Measurements from ENCODE around the gene PLCB1. TPM values are rescaled to one million over a fixed set of nuclear protein-coding genes. Genes with fewer than 3 reads are reported as not detected.

PLCB1 gene
- total RNA-seq, 1 donor from 2014 or later, result 16.2 TPM

DNA sequence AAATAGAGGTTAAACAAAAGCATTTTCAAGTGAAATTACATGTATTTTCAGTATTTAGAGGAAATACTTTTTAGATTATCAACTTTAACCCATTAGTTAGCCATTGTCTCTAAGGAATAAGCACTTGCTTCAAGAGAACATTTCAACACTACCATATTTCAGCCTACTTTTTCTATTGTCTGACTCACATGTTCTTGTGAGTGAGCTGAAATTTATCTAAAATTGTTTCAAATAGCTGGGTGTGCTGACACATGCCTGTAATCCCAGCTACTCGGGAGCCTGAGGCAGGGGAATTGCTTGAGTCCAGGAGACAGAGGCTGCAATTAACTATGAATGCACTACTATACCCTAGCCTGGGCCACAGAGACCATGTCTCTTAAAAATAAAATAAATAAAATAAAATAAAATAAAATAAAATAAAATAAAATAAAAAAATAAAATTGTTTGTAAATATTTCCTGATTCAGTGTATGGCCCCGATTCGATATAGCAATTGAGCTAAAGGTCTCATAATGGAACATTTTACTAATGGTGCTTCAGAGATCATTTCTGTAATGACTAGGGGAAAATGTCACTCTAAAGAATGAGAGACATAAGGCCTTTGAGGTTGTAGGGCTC, 612.3 kb downstream of the PLCB1 start:
- Mint-ChIP-seq H3K27ac (no peak overlapping the region), H3K36me3 (ENCODE audit: insufficient read depth) (peaks cover 9% of the 10 kb centered on the region), H3K9me3 (ENCODE audit: low read depth) (peaks cover 7% of the 10 kb centered on the region), H3K4me3 (ENCODE audit: low read depth) (no peak overlapping the region), H3K27me3 (no peaks in the 10 kb centered on the region), H3K4me1 (ENCODE audit: low read depth) (no peaks in the 10 kb centered on the region)
- DNase-seq (ENCODE audit: low spot score, unreplicated experiment), result no peak
- TF ChIP-seq, protein P1, sequence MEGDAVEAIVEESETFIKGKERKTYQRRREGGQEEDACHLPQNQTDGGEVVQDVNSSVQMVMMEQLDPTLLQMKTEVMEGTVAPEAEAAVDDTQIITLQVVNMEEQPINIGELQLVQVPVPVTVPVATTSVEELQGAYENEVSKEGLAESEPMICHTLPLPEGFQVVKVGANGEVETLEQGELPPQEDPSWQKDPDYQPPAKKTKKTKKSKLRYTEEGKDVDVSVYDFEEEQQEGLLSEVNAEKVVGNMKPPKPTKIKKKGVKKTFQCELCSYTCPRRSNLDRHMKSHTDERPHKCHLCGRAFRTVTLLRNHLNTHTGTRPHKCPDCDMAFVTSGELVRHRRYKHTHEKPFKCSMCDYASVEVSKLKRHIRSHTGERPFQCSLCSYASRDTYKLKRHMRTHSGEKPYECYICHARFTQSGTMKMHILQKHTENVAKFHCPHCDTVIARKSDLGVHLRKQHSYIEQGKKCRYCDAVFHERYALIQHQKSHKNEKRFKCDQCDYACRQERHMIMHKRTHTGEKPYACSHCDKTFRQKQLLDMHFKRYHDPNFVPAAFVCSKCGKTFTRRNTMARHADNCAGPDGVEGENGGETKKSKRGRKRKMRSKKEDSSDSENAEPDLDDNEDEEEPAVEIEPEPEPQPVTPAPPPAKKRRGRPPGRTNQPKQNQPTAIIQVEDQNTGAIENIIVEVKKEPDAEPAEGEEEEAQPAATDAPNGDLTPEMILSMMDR (IDR thresholded peaks at IDR 0.05; ENCODE audit: unreplicated experiment), result no peak

DNA sequence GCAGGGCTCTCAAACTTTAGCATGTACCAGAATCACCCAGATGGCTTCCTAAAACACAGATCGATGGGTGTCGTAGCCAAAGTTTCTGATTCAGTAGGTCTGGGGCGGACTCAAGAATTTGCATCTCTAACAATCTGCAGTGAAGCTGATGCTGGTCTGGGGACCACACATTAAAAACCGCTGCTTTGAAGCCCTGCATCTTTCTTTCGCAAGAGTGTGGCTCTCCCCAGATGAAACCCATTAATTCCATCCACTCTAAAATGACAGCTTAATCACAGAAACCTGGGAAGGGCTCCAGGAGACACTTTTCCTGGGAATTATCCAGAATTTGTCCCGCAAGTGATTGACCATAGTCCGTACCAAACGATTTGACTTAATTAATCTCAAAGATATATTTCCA, 617.0 kb downstream of the PLCB1 start:
- Mint-ChIP-seq H3K4me1 (ENCODE audit: low read depth) (no peaks in the 10 kb centered on the region), H3K36me3 (ENCODE audit: insufficient read depth) (peaks cover 1% of the 10 kb centered on the region), H3K27ac (no peak overlapping the region), H3K4me3 (ENCODE audit: low read depth) (no peak overlapping the region), H3K9me3 (ENCODE audit: low read depth) (no peaks in the 10 kb centered on the region), H3K27me3 (no peaks in the 10 kb centered on the region)
- DNase-seq (ENCODE audit: low spot score, unreplicated experiment), result no peak
- TF ChIP-seq, protein P1 (IDR thresholded peaks at IDR 0.05; ENCODE audit: unreplicated experiment), result no peak

DNA sequence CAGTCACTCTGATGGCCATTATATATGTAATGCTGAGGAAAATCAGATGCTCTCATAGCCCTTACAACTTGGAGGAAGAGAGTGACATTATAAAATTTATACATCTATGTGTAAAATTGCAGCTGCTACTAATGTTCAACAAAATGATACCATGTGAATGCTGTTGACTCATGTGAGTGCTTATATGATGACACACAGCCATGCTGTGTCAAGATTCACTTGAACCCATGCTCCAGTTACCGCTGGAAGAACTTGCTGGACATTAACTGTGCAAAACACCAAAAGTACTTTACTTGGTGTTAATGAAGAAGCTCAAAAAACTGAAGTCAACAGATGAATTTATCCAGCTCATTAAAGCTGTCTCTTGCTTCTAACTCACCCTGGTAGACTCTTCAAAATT, 617.9 kb downstream of the PLCB1 start:
- Mint-ChIP-seq H3K9me3 (ENCODE audit: low read depth) (no peaks in the 10 kb centered on the region), H3K27me3 (no peaks in the 10 kb centered on the region), H3K4me3 (ENCODE audit: low read depth) (no peak overlapping the region), H3K4me1 (ENCODE audit: low read depth) (no peaks in the 10 kb centered on the region), H3K36me3 (ENCODE audit: insufficient read depth) (peaks cover 1% of the 10 kb centered on the region), H3K27ac (no peak overlapping the region)
- no peak for DNase-seq (ENCODE audit: low spot score, unreplicated experiment)
- TF ChIP-seq, protein P1 (IDR thresholded peaks at IDR 0.05; ENCODE audit: unreplicated experiment), result no peak

DNA sequence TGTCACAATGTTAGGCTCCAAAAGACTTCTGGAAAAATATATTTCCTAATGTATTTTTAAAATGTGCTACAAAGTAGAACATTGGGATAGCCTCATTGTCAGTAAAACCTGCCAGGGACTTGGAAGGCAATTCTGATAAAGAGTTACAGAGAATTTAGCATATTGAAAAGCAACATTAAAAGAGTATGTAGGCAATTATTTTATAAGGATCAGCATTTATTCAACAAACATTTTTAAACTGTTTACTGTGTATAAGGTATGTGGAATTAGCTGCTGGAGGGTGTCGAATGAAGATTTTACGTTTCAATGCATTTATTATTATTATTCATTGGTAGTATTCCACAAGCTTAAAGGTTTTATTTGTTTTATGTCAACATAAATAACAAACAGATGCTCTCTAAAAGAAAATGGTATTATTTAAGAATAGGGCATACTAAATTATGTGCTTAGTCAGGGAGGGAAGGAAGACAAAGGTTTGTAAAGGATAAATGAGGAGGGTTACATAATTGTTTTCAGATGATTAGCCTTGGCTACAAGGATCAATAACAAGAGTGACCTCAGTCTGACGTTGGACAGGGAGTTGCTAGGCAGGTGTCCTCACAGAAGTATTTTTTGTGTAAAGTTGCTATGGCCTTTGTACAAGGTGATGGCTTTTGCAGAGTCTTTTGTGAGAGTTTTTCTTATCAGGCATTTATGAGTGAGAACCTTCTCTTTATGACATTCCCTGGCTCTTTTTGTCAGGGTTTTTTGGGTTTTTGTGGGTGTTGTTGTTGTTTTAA, 623.5 kb downstream of the PLCB1 start:
- H3K36me3 Mint-ChIP-seq (ENCODE audit: insufficient read depth), result peaks cover 1% of the 10 kb centered on the region
- H3K4me3 Mint-ChIP-seq (ENCODE audit: low read depth), result no peak overlapping the region
- H3K4me1 Mint-ChIP-seq (ENCODE audit: low read depth), result peaks cover 4% of the 10 kb centered on the region
- no peak overlapping the region for H3K27ac Mint-ChIP-seq
- no peak for DNase-seq (ENCODE audit: low spot score, unreplicated experiment)
- H3K9me3 Mint-ChIP-seq (ENCODE audit: low read depth), result no peaks in the 10 kb centered on the region
- TF ChIP-seq, protein P1 (IDR thresholded peaks at IDR 0.05; ENCODE audit: unreplicated experiment), result no peak
- no peaks in the 10 kb centered on the region for H3K27me3 Mint-ChIP-seq

DNA sequence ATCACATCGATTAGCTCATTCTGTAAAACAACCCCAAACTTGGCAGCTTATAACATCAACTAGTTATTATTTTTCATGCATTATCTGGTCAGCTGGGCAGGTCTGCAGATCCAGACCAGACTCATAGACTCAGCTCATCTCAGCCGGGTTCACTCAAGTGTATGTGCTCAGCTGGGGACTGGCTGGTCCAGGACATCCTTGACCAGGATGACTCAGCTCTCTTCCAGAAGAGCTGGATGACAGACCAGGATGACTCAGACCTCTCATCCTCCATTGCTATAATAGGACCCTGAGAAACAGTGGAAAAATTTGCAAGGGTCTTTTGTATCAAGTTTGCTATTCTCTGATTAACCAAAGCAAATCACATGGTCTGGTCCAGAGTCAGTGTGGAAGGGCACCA, 624.3 kb downstream of the PLCB1 start:
- no peaks in the 10 kb centered on the region for H3K9me3 Mint-ChIP-seq (ENCODE audit: low read depth)
- H3K4me1 Mint-ChIP-seq (ENCODE audit: low read depth), result peaks cover 4% of the 10 kb centered on the region
- H3K27ac Mint-ChIP-seq, result no peak overlapping the region
- DNase-seq (ENCODE audit: low spot score, unreplicated experiment), result no peak
- no peaks in the 10 kb centered on the region for H3K27me3 Mint-ChIP-seq
- H3K36me3 Mint-ChIP-seq (ENCODE audit: insufficient read depth), result peaks cover 2% of the 10 kb centered on the region
- TF ChIP-seq, protein P1 (IDR thresholded peaks at IDR 0.05; ENCODE audit: unreplicated experiment), result no peak
- H3K4me3 Mint-ChIP-seq (ENCODE audit: low read depth), result no peak overlapping the region

All from progenitor cell of endocrine pancreas (in vitro differentiated cells).